ENCODE data around the gene KBTBD13. TPM values are rescaled to one million over a fixed set of nuclear protein-coding genes. Genes with fewer than 3 reads are reported as not detected.

KBTBD13 gene
- total and polyA plus RNA-seq, 4 donors, result 0.06 to 0.08 TPM; not detected in 2

- peaks cover 24% of the 10 kb centered on the region for H3K4me1 ChIP-seq (ENCODE audit: control insufficient read depth, insufficient read depth, low read length)
- under 1% methylated on average over 18 of the region's 19 CpGs for WGBS (ENCODE audit: insufficient coverage)
- no peaks in the 10 kb centered on the region for H3K27me3 ChIP-seq (ENCODE audit: control insufficient read depth, insufficient read depth, low read length)
- peak in 5 of 6 donors; percentile 87 to 99 (median 92) for DNase-seq (ENCODE audit: low read depth in 4 of 6, low spot score in 6 of 6)
- no peak overlapping the region for H3K27ac ChIP-seq (ENCODE audit: low read depth, low read length)
- H3K9me3 ChIP-seq (ENCODE audit: control insufficient read depth, insufficient read depth, low read length), result no peaks in the 10 kb centered on the region
- H3K4me3 ChIP-seq (ENCODE audit: low read depth, low read length), result peak overlapping the region; percentile 38
- H3K36me3 ChIP-seq (ENCODE audit: control insufficient read depth, insufficient read depth, low read length), result no peaks in the 10 kb centered on the region
Measured at GRCh38 chr15:65049418-65049840, 27.1 kb upstream of the KBTBD13 start.

GRCh38 chr15:65050270-65050669 is 26.3 kb upstream of the KBTBD13 start:
- H3K36me3 ChIP-seq (ENCODE audit: control insufficient read depth, insufficient read depth, low read length), result peaks cover 5% of the 10 kb centered on the region
- H3K27ac ChIP-seq (ENCODE audit: low read depth, low read length), result no peak overlapping the region
- no peak overlapping the region for H3K4me3 ChIP-seq (ENCODE audit: low read depth, low read length)
- peaks cover 30% of the 10 kb centered on the region for H3K4me1 ChIP-seq (ENCODE audit: control insufficient read depth, insufficient read depth, low read length)
- H3K9me3 ChIP-seq (ENCODE audit: control insufficient read depth, insufficient read depth, low read length), result no peaks in the 10 kb centered on the region
- 68% methylated on average over 3 of the region's 4 CpGs for WGBS (ENCODE audit: insufficient coverage)
- no peak for DNase-seq (ENCODE audit: low read depth in 4 of 6, low spot score in 6 of 6)
- H3K27me3 ChIP-seq (ENCODE audit: control insufficient read depth, insufficient read depth, low read length), result no peaks in the 10 kb centered on the region

GRCh38 chr15:65051266-65051665 is 25.3 kb upstream of the KBTBD13 start:
- H3K4me3 ChIP-seq (ENCODE audit: low read depth, low read length), result no peak overlapping the region
- peaks cover 34% of the 10 kb centered on the region for H3K4me1 ChIP-seq (ENCODE audit: control insufficient read depth, insufficient read depth, low read length)
- no peak for DNase-seq (ENCODE audit: low read depth in 4 of 6, low spot score in 6 of 6)
- peaks cover 5% of the 10 kb centered on the region for H3K36me3 ChIP-seq (ENCODE audit: control insufficient read depth, insufficient read depth, low read length)
- no peak overlapping the region for H3K27ac ChIP-seq (ENCODE audit: low read depth, low read length)
- H3K27me3 ChIP-seq (ENCODE audit: control insufficient read depth, insufficient read depth, low read length), result no peaks in the 10 kb centered on the region
- no peaks in the 10 kb centered on the region for H3K9me3 ChIP-seq (ENCODE audit: control insufficient read depth, insufficient read depth, low read length)
- 74% methylated on average over 2 of the region's 2 CpGs for WGBS (ENCODE audit: insufficient coverage)

- H3K27me3 ChIP-seq (ENCODE audit: control insufficient read depth, insufficient read depth, low read length), result no peaks in the 10 kb centered on the region
- H3K9me3 ChIP-seq (ENCODE audit: control insufficient read depth, insufficient read depth, low read length), result no peaks in the 10 kb centered on the region
- 89% methylated on average over 1 of the region's 2 CpGs for WGBS (ENCODE audit: insufficient coverage)
- H3K36me3 ChIP-seq (ENCODE audit: control insufficient read depth, insufficient read depth, low read length), result peaks cover 9% of the 10 kb centered on the region
- no peak for DNase-seq (ENCODE audit: low read depth in 4 of 6, low spot score in 6 of 6)
- no peak overlapping the region for H3K27ac ChIP-seq (ENCODE audit: low read depth, low read length)
- H3K4me3 ChIP-seq (ENCODE audit: low read depth, low read length), result no peak overlapping the region
- H3K4me1 ChIP-seq (ENCODE audit: control insufficient read depth, insufficient read depth, low read length), result peaks cover 43% of the 10 kb centered on the region
Measured at GRCh38 chr15:65052956-65053355, 23.6 kb upstream of the KBTBD13 start.

GRCh38 chr15:65054333-65055200 is 22.0 kb upstream of the KBTBD13 start:
- peak in 3 of 6 donors; percentile 40 to 88 (median 83) for DNase-seq (ENCODE audit: low read depth in 4 of 6, low spot score in 6 of 6)
- Histone ChIP-seq H3K4me3 (ENCODE audit: low read depth, low read length) (no peak overlapping the region), H3K9me3 (ENCODE audit: control insufficient read depth, insufficient read depth, low read length) (no peaks in the 10 kb centered on the region), H3K27ac (ENCODE audit: low read depth, low read length) (no peak overlapping the region), H3K27me3 (ENCODE audit: control insufficient read depth, insufficient read depth, low read length) (no peaks in the 10 kb centered on the region), H3K36me3 (ENCODE audit: control insufficient read depth, insufficient read depth, low read length) (peaks cover 9% of the 10 kb centered on the region), H3K4me1 (ENCODE audit: control insufficient read depth, insufficient read depth, low read length) (peaks cover 45% of the 10 kb centered on the region)
- 70% methylated on average over 23 of the region's 26 CpGs for WGBS (ENCODE audit: insufficient coverage)

- H3K36me3 ChIP-seq (ENCODE audit: control insufficient read depth, insufficient read depth, low read length), result peaks cover 9% of the 10 kb centered on the region
- no peak overlapping the region for H3K4me3 ChIP-seq (ENCODE audit: low read depth, low read length)
- no peaks in the 10 kb centered on the region for H3K27me3 ChIP-seq (ENCODE audit: control insufficient read depth, insufficient read depth, low read length)
- no peak for DNase-seq (ENCODE audit: low read depth in 4 of 6, low spot score in 6 of 6)
- WGBS (ENCODE audit: insufficient coverage), result 63% methylated on average over 2 of the region's 6 CpGs
- peaks cover 42% of the 10 kb centered on the region for H3K4me1 ChIP-seq (ENCODE audit: control insufficient read depth, insufficient read depth, low read length)
- H3K9me3 ChIP-seq (ENCODE audit: control insufficient read depth, insufficient read depth, low read length), result no peaks in the 10 kb centered on the region
- no peak overlapping the region for H3K27ac ChIP-seq (ENCODE audit: low read depth, low read length)
Measured at GRCh38 chr15:65055201-65055870, 21.2 kb upstream of the KBTBD13 start.

GRCh38 chr15:65056106-65056505 is 20.4 kb upstream of the KBTBD13 start:
- Histone ChIP-seq H3K27me3 (ENCODE audit: control insufficient read depth, insufficient read depth, low read length) (no peaks in the 10 kb centered on the region), H3K9me3 (ENCODE audit: control insufficient read depth, insufficient read depth, low read length) (no peaks in the 10 kb centered on the region), H3K4me3 (ENCODE audit: low read depth, low read length) (no peak overlapping the region), H3K27ac (ENCODE audit: low read depth, low read length) (no peak overlapping the region), H3K36me3 (ENCODE audit: control insufficient read depth, insufficient read depth, low read length) (peaks cover 9% of the 10 kb centered on the region), H3K4me1 (ENCODE audit: control insufficient read depth, insufficient read depth, low read length) (peaks cover 50% of the 10 kb centered on the region)
- WGBS (ENCODE audit: insufficient coverage), result 74% methylated on average over 4 of the region's 9 CpGs
- no peak for DNase-seq (ENCODE audit: low read depth in 4 of 6, low spot score in 6 of 6)

GRCh38 chr15:65056868-65057548 is 19.5 kb upstream of the KBTBD13 start:
- Histone ChIP-seq H3K27me3 (ENCODE audit: control insufficient read depth, insufficient read depth, low read length) (no peaks in the 10 kb centered on the region), H3K4me3 (ENCODE audit: low read depth, low read length) (no peak overlapping the region), H3K4me1 (ENCODE audit: control insufficient read depth, insufficient read depth, low read length) (peaks cover 57% of the 10 kb centered on the region), H3K9me3 (ENCODE audit: control insufficient read depth, insufficient read depth, low read length) (no peaks in the 10 kb centered on the region), H3K36me3 (ENCODE audit: control insufficient read depth, insufficient read depth, low read length) (peaks cover 9% of the 10 kb centered on the region), H3K27ac (ENCODE audit: low read depth, low read length) (no peak overlapping the region)
- WGBS (ENCODE audit: insufficient coverage), result 97% methylated on average over 5 of the region's 8 CpGs
- DNase-seq (ENCODE audit: low read depth in 4 of 6, low spot score in 6 of 6), result no peak

GRCh38 chr15:65057549-65057940 is 19.0 kb upstream of the KBTBD13 start:
- DNase-seq (ENCODE audit: low read depth in 4 of 6, low spot score in 6 of 6), result no peak
- Histone ChIP-seq H3K4me3 (ENCODE audit: low read depth, low read length) (no peak overlapping the region), H3K27me3 (ENCODE audit: control insufficient read depth, insufficient read depth, low read length) (no peaks in the 10 kb centered on the region), H3K4me1 (ENCODE audit: control insufficient read depth, insufficient read depth, low read length) (peaks cover 61% of the 10 kb centered on the region), H3K36me3 (ENCODE audit: control insufficient read depth, insufficient read depth, low read length) (peaks cover 9% of the 10 kb centered on the region), H3K9me3 (ENCODE audit: control insufficient read depth, insufficient read depth, low read length) (no peaks in the 10 kb centered on the region), H3K27ac (ENCODE audit: low read depth, low read length) (no peak overlapping the region)
- 97% methylated on average over 6 of the region's 8 CpGs for WGBS (ENCODE audit: insufficient coverage)

Data from spinal cord (tissue), 10 donors.